Neural progenitor cell (in vitro differentiated cells): ENCODE results near the gene MSI2. TPM values are rescaled to one million over a fixed set of nuclear protein-coding genes. Genes with fewer than 3 reads are reported as not detected.

Source experiments
- DNase-seq: peaks from one replicate; pipeline ENCODE4 v3.0.0-alpha.2; 2016; ENCODE audit warnings: low spot score
- H2AFZ ChIP-seq: fragments of 200-600 bp; sonication (generic); replicated peaks from 2 replicates; pipeline ENCODE4 v1.6.1; 2016; ENCODE audit warnings: antibody characterized with exemption
- H3F3A ChIP-seq: fragments of 200-600 bp; sonication (generic); 2 replicates; pipeline ENCODE4 v1.6.1; 2016; ENCODE audit warnings: antibody characterized with exemption, low read depth
- H3K27ac ChIP-seq: fragments of 200-600 bp; sonication (generic); 2 replicates; pipeline ENCODE4 v1.5.1; 2016; ENCODE audit warnings: mild to moderate bottlenecking
- H3K27me3 ChIP-seq: fragments of 200-600 bp; sonication (generic); 2 replicates; pipeline ENCODE4 v1.6.1; 2016; ENCODE audit warnings: mild to moderate bottlenecking, moderate library complexity
- H3K36me3 ChIP-seq: fragments of 200-600 bp; sonication (generic); 2 replicates; pipeline ENCODE4 v1.5.1; 2016
- H3K4me1 ChIP-seq: fragments of 200-600 bp; sonication (generic); 2 replicates; pipeline ENCODE4 v1.6.1; 2016; ENCODE audit warnings: mixed run types
- H3K4me2 ChIP-seq: fragments of 200-600 bp; sonication (generic); 2 replicates; pipeline ENCODE4 v1.6.1; 2016
- H3K4me3 ChIP-seq: fragments of 200-600 bp; sonication (generic); 2 replicates; pipeline ENCODE4 v1.5.1; 2016
- H3K79me2 ChIP-seq: fragments of 200-600 bp; sonication (generic); 2 replicates; pipeline ENCODE4 v1.6.1; 2016; ENCODE audit warnings: low read depth
- H3K9ac ChIP-seq: fragments of 200-600 bp; sonication (generic); 2 replicates; pipeline ENCODE4 v1.6.1; 2016
- H3K9me3 ChIP-seq: fragments of 200-600 bp; sonication (generic); 2 replicates; pipeline ENCODE4 v1.5.1; 2016; ENCODE audit warnings: low read depth
- H4K20me1 ChIP-seq: fragments of 200-600 bp; sonication (generic); 2 replicates; pipeline ENCODE4 v1.6.1; 2016; ENCODE audit warnings: low read depth
- H3K27ac Mint-ChIP-seq: 3 replicates; pipeline ENCODE4 v1.8.0; 2021; ENCODE audit warnings: mixed read lengths
- H3K27me3 Mint-ChIP-seq: 2 replicates; pipeline ENCODE4 v1.8.0; 2022; ENCODE audit warnings: low read depth, mild to moderate bottlenecking, inconsistent platforms, moderate library complexity, mixed read lengths; ENCODE audit not compliant: insufficient read depth
- H3K36me3 Mint-ChIP-seq: 3 replicates; pipeline ENCODE4 v1.8.0; 2021; ENCODE audit warnings: mixed read lengths
- H3K4me1 Mint-ChIP-seq: 3 replicates; pipeline ENCODE4 v1.8.0; 2021; ENCODE audit warnings: mixed read lengths
- H3K4me3 Mint-ChIP-seq: 3 replicates; pipeline ENCODE4 v1.8.0; 2021; ENCODE audit warnings: mild to moderate bottlenecking, moderate library complexity, mixed read lengths
- H3K9me3 Mint-ChIP-seq: 3 replicates; pipeline ENCODE4 v1.8.0; 2020; ENCODE audit warnings: mixed read lengths
- CTCF ChIP-seq: fragments of 200-600 bp; sonication (generic); IDR thresholded peaks from 2 replicates; pipeline ENCODE4 v1.5.1; 2017; ENCODE audit warnings: antibody characterized with exemption, mild to moderate bottlenecking
- EZH2 ChIP-seq: fragments of 200-600 bp; sonication (generic); IDR thresholded peaks from 2 replicates; pipeline ENCODE4 v1.6.1; 2017; ENCODE audit warnings: antibody characterized with exemption, mild to moderate bottlenecking, moderate library complexity
- EZH2phosphoT487 ChIP-seq: fragments of 200-600 bp; sonication (generic); IDR thresholded peaks from 2 replicates; pipeline ENCODE4 v1.6.1; 2017; ENCODE audit warnings: antibody characterized with exemption
- total RNA-seq: library from RNA; depleted of rRNA; stranded (reverse); fragments of >200 nt; gene quantifications from 2 replicates; pipeline ENCODE4 v1.2.3, GENCODE V29; 2015; ENCODE audit warnings: low replicate concordance

Gene MSI2
- total RNA-seq, 1 donor from 2014 or later = 96.9 TPM

GRCh38 chr17:57724729-57725125 lies 468.4 kb downstream of the MSI2 start:
- no peak overlapping the region for H3K4me3 Mint-ChIP-seq
- Histone ChIP-seq H4K20me1 (no peaks in the 10 kb centered on the region), H3K4me1 (peaks cover 6% of the 10 kb centered on the region), H3K27me3 (no peaks in the 10 kb centered on the region), H3K4me3 (no peak overlapping the region), H3K9me3 (no peaks in the 10 kb centered on the region), H2AFZ (no peak overlapping the region), H3K4me2 (no peak overlapping the region), H3K36me3 (no peaks in the 10 kb centered on the region), H3F3A (no peaks in the 10 kb centered on the region), H3K27ac (no peak overlapping the region), H3K9ac (no peak overlapping the region), H3K79me2 (no peaks in the 10 kb centered on the region)
- H3K9me3 Mint-ChIP-seq = no peaks in the 10 kb centered on the region
- no peak for TF ChIP-seq EZH2phosphoT487
- TF ChIP-seq EZH2 = no peak
- no peak for TF ChIP-seq CTCF
- no peaks in the 10 kb centered on the region for H3K36me3 Mint-ChIP-seq
- DNase-seq = no peak
- peak overlapping the region; percentile 7 for H3K27ac Mint-ChIP-seq
- H3K4me1 Mint-ChIP-seq = peaks cover 49% of the 10 kb centered on the region
- H3K27me3 Mint-ChIP-seq = peaks cover 8% of the 10 kb centered on the region

- H3K4me2 ChIP-seq = no peak overlapping the region
- no peak for DNase-seq
- no peaks in the 10 kb centered on the region for H3K36me3 ChIP-seq
- H3K79me2 ChIP-seq = no peaks in the 10 kb centered on the region
- no peaks in the 10 kb centered on the region for H3K9me3 ChIP-seq
- Mint-ChIP-seq H3K27ac (peak overlapping the region; percentile 75), H3K9me3 (no peaks in the 10 kb centered on the region), H3K36me3 (no peaks in the 10 kb centered on the region), H3K27me3 (peaks cover 8% of the 10 kb centered on the region), H3K4me1 (peaks cover 49% of the 10 kb centered on the region), H3K4me3 (no peak overlapping the region)
- no peaks in the 10 kb centered on the region for H3K27me3 ChIP-seq
- no peak overlapping the region for H3K9ac ChIP-seq
- no peak overlapping the region for H2AFZ ChIP-seq
- TF ChIP-seq CTCF (no peak), EZH2 (no peak), EZH2phosphoT487 (no peak)
- H4K20me1 ChIP-seq = no peaks in the 10 kb centered on the region
- H3K27ac ChIP-seq = no peak overlapping the region
- H3K4me1 ChIP-seq = peaks cover 6% of the 10 kb centered on the region
- no peaks in the 10 kb centered on the region for H3F3A ChIP-seq
- H3K4me3 ChIP-seq = no peak overlapping the region
Measured at GRCh38 chr17:57726213-57726790, 470.0 kb downstream of the MSI2 start.

- Histone ChIP-seq H3K27me3 (no peaks in the 10 kb centered on the region), H3K4me2 (no peak overlapping the region), H3K9me3 (no peaks in the 10 kb centered on the region), H3K27ac (no peak overlapping the region), H3K4me1 (peaks cover 6% of the 10 kb centered on the region), H2AFZ (no peak overlapping the region), H3K79me2 (no peaks in the 10 kb centered on the region), H3K36me3 (no peaks in the 10 kb centered on the region), H4K20me1 (no peaks in the 10 kb centered on the region), H3K4me3 (no peak overlapping the region), H3F3A (no peaks in the 10 kb centered on the region), H3K9ac (no peak overlapping the region)
- H3K4me1 Mint-ChIP-seq = peaks cover 49% of the 10 kb centered on the region
- peaks cover 8% of the 10 kb centered on the region for H3K27me3 Mint-ChIP-seq
- H3K4me3 Mint-ChIP-seq = no peak overlapping the region
- no peak for DNase-seq
- no peaks in the 10 kb centered on the region for H3K36me3 Mint-ChIP-seq
- peak overlapping the region; percentile 15 for H3K27ac Mint-ChIP-seq
- no peak for TF ChIP-seq EZH2phosphoT487
- no peak for TF ChIP-seq EZH2
- TF ChIP-seq CTCF = no peak
- no peaks in the 10 kb centered on the region for H3K9me3 Mint-ChIP-seq
Measured at GRCh38 chr17:57726838-57727237, 470.5 kb downstream of the MSI2 start.
